B cell (primary cell): Measurements from ENCODE around the gene MYO10. TPM values are rescaled to one million over a fixed set of nuclear protein-coding genes. Genes with fewer than 3 reads are reported as not detected.
"Not testable (repeated sequence)": the region's sequence is repeated elsewhere in the genome, so short reads cannot be mapped to it uniquely, and the experiment has no call there.

Experiments used
- ATAC-seq: fragments of 200-7000 bp; cut with Tn5 transposase; one replicate; pipeline ENCODE4 v1.10.0; 2021; ENCODE audit warnings: low read depth, mild to moderate bottlenecking, moderate number of reproducible peaks, moderate library complexity
- CTCF ChIA-PET: fragments of 350-600 bp; sonication (Branson Sonifier 250); formaldehyde crosslinking; loops from one replicate; lab custom pipeline; 2021; ENCODE audit warnings: antibody characterized with exemption, inconsistent platforms; lab: Charles Lee
- POLR2A ChIA-PET: fragments of 350-600 bp; sonication (Branson Sonifier 250); formaldehyde crosslinking; loops from one replicate; lab custom pipeline; 2021; ENCODE audit warnings: antibody characterized with exemption; lab: Charles Lee
- DNase-seq: peaks from one replicate; pipeline ENCODE4 v3.0.0; 2013
- H2AFZ ChIP-seq: 2 replicates; pipeline ENCODE4 v1.6.1; 2012; ENCODE audit warnings: mild to moderate bottlenecking, low read depth, low read length; ENCODE audit not compliant: insufficient read depth, poor library complexity, severe bottlenecking
- H3K27ac ChIP-seq, 2 donors: 1 replicate in 1 of 2; 2 replicates in 1 of 2; pipeline ENCODE4 v1.5.1; 2012 to 2013; ENCODE audit warnings: low read length in 2 of 2, mild to moderate bottlenecking in 2 of 2, moderate library complexity in 1 of 2
- H3K27me3 ChIP-seq, 4 experiments: fragments of 200-600 bp in 1 of 4; sonication (generic) in 1 of 4; replicated peaks in 1 of 4; 1 replicate in 2 of 4; 2 replicates in 2 of 4; pipeline versions ENCODE4 v1.6.1 to v1.7.0; 2013 to 2016; ENCODE audit warnings: low read length in 3 of 4, mild to moderate bottlenecking in 2 of 4, mixed read lengths in 1 of 4, moderate library complexity in 1 of 4; ENCODE audit not compliant: insufficient read depth in 4 of 4, control insufficient read depth in 3 of 4; ENCODE audit errors: control extremely low read depth in 1 of 4
- H3K36me3 ChIP-seq, 2 experiments: replicated peaks in 1 of 2; 1 replicate in 1 of 2; 2 replicates in 1 of 2; pipeline versions ENCODE4 v1.6.1 to v1.7.1; 2013; ENCODE audit warnings: low read length in 1 of 2; ENCODE audit not compliant: insufficient read depth in 2 of 2, control insufficient read depth in 1 of 2; ENCODE audit errors: control extremely low read depth in 1 of 2, extremely low read depth in 1 of 2
- H3K4me1 ChIP-seq, 2 donors: fragments of 200-600 bp in 1 of 2; sonication (generic) in 1 of 2; 1 replicate in 1 of 2; 2 replicates in 1 of 2; pipeline versions ENCODE4 v1.5.1 to v1.6.1; 2013 to 2017; ENCODE audit warnings: low read length in 2 of 2; ENCODE audit not compliant: control insufficient read depth in 2 of 2, insufficient read depth in 2 of 2
- H3K4me2 ChIP-seq: replicated peaks from 2 replicates; pipeline ENCODE3; 2012; ENCODE audit warnings: mild to moderate bottlenecking, low read depth, low read length; ENCODE audit not compliant: poor library complexity, severe bottlenecking
- H3K4me3 ChIP-seq, 5 experiments: fragments of 200-600 bp in 1 of 5; sonication (generic) in 1 of 5; 1 replicate in 3 of 5; 2 replicates in 2 of 5; pipeline versions ENCODE4 v1.5.1 to v1.7.0; 2011 to 2016; ENCODE audit warnings: low read length in 4 of 5, mild to moderate bottlenecking in 4 of 5, low read depth in 2 of 5, control low read depth in 1 of 5, moderate library complexity in 1 of 5; ENCODE audit not compliant: insufficient read depth in 1 of 5; ENCODE audit errors: control extremely low read depth in 1 of 5, extremely low read depth in 1 of 5
- H3K79me2 ChIP-seq: fragments of 200-600 bp; sonication (generic); one replicate; pipeline ENCODE4 v1.6.0; 2016; ENCODE audit warnings: low read length; ENCODE audit not compliant: control insufficient read depth, insufficient read depth
- H3K9ac ChIP-seq: fragments of 200-600 bp; sonication (generic); 2 replicates; pipeline ENCODE4 v1.6.1; 2017; ENCODE audit warnings: mild to moderate bottlenecking, low read length, moderate library complexity
- H3K9me3 ChIP-seq, 3 donors: one replicate each; pipeline versions ENCODE4 v1.6.1 to v1.7.1; 2013; ENCODE audit warnings: low read length in 2 of 3; ENCODE audit not compliant: control insufficient read depth in 2 of 3, insufficient read depth in 1 of 3; ENCODE audit errors: control extremely low read depth in 1 of 3
- H4K20me1 ChIP-seq: 2 replicates; pipeline ENCODE4 v1.6.0; 2012; ENCODE audit warnings: mild to moderate bottlenecking, low read length; ENCODE audit not compliant: insufficient read depth, control insufficient read depth, poor library complexity, severe bottlenecking
- H3K27ac Mint-ChIP-seq: one replicate; pipeline ENCODE4 v1.8.0; 2021; ENCODE audit warnings: mixed read lengths
- H3K27me3 Mint-ChIP-seq: one replicate; pipeline ENCODE4 v1.8.0; 2021; ENCODE audit warnings: mixed read lengths
- H3K4me1 Mint-ChIP-seq: one replicate; pipeline ENCODE4 v1.8.0; 2021; ENCODE audit warnings: mixed read lengths
- H3K4me3 Mint-ChIP-seq: one replicate; pipeline ENCODE4 v1.8.0; 2021; ENCODE audit warnings: mixed read lengths
- H3K9me3 Mint-ChIP-seq: one replicate; pipeline ENCODE4 v1.8.0; 2022; ENCODE audit warnings: mixed read lengths; ENCODE audit not compliant: insufficient read depth
- EZH2 ChIP-seq: IDR thresholded peaks from 2 replicates; pipeline ENCODE4 v1.6.1; 2012; ENCODE audit warnings: borderline replicate concordance, low read depth, mild to moderate bottlenecking, moderate library complexity, low read length; ENCODE audit not compliant: insufficient read depth, poor library complexity, severe bottlenecking
- WGBS: methylation state at CpG from one replicate; pipeline ENCODE4 v1.1.5; 2013; ENCODE audit warnings: missing lambda C conversion rate; ENCODE audit not compliant: insufficient coverage; 5-methylcytosine and 5-hydroxymethylcytosine counted together
- intact Hi-C: fragments of 100-400 bp; cut with micrococcal nuclease; formaldehyde crosslinking; loops from one replicate; pipeline ENCODE4 v1.10.0; 2022
- polyA plus RNA-seq: library from polyadenylated mRNA; depleted of rRNA; stranded (reverse); fragments of >200 nt; gene quantifications from 2 replicates; pipeline ENCODE4 v1.2.3, GENCODE V29; 2012
- total RNA-seq, 2 donors: library from RNA; stranded (reverse); fragments of 120-200 nt in 1 of 2; gene quantifications; 1 replicate in 1 of 2; 2 replicates in 1 of 2; pipeline versions ENCODE4 v1.2.3 to v1.2.4, GENCODE V29; 2013 to 2022
- TF ChIP-seq, protein P1 (sequence below): fragments of 200-600 bp; IDR thresholded peaks from one replicate; pipeline ENCODE4 v1.8.0; 2022; ENCODE audit warnings: antibody characterized with exemption, mild to moderate bottlenecking

Gene MYO10
- total and polyA plus RNA-seq, 2 donors (not counting 1 experiment from before 2014, with no cell fraction given): 0.10 TPM; not detected in 1

DNA sequence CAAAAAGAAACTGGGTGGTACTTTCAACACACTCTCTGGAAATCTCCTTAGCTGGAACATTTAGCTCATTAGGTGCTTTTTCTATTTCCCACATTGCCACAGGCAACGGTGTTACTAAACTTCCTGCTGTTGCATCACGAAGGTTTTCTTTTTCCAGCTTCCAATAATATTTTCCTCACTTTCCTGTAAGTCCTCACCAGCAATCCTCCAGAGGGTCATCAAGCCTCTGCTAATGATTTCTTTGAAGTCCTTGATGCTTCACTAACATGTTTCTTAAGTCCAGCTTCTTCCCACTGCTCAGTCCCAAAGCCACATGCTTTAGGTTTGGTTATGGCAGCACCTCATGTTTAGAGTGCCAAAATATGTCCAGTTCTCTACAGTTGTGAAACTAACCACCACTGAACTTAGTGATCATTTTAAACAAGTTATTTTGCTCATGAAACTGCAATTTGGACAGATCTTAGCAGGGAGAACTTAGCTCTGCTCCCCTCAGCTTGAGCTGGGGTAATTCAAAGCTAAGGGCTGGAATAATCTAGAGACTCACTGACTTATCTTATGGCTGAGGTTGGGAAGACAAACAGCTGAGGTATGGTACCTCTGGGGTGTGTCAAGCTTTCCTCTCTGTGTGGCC lies 279.4 kb downstream of the MYO10 start:
- peaks cover 0 to 3% (median 0%) of the 10 kb centered on the region in 3 donors for H3K9me3 ChIP-seq
- intact Hi-C loops: no loop called here
- ChIA-PET POLR2A (no interaction called here), CTCF (no interaction called here)
- no peaks in the 10 kb centered on the region for H3K9me3 Mint-ChIP-seq
- no peak overlapping the region for H3K4me3 ChIP-seq
- H3K27ac Mint-ChIP-seq: no peak overlapping the region
- WGBS: 82% methylated on average over 2 of the region's 2 CpGs
- H2AFZ ChIP-seq: no peak overlapping the region
- H3K27me3 Mint-ChIP-seq: no peaks in the 10 kb centered on the region
- H3K27ac ChIP-seq: no peak overlapping the region
- H3K36me3 ChIP-seq: no peaks in the 10 kb centered on the region
- H3K27me3 ChIP-seq: no peaks in the 10 kb centered on the region
- no peak overlapping the region for H3K4me3 Mint-ChIP-seq
- no peak overlapping the region for H3K9ac ChIP-seq
- no peak overlapping the region for H3K4me2 ChIP-seq
- no peaks in the 10 kb centered on the region for H3K79me2 ChIP-seq
- ATAC-seq (no peak), DNase-seq (no peak)
- TF ChIP-seq EZH2: no peak
- TF ChIP-seq, protein P1, sequence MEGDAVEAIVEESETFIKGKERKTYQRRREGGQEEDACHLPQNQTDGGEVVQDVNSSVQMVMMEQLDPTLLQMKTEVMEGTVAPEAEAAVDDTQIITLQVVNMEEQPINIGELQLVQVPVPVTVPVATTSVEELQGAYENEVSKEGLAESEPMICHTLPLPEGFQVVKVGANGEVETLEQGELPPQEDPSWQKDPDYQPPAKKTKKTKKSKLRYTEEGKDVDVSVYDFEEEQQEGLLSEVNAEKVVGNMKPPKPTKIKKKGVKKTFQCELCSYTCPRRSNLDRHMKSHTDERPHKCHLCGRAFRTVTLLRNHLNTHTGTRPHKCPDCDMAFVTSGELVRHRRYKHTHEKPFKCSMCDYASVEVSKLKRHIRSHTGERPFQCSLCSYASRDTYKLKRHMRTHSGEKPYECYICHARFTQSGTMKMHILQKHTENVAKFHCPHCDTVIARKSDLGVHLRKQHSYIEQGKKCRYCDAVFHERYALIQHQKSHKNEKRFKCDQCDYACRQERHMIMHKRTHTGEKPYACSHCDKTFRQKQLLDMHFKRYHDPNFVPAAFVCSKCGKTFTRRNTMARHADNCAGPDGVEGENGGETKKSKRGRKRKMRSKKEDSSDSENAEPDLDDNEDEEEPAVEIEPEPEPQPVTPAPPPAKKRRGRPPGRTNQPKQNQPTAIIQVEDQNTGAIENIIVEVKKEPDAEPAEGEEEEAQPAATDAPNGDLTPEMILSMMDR: no peak
- H3K4me1 ChIP-seq: no peaks in the 10 kb centered on the region
- H4K20me1 ChIP-seq: no peaks in the 10 kb centered on the region
- no peaks in the 10 kb centered on the region for H3K4me1 Mint-ChIP-seq

DNA sequence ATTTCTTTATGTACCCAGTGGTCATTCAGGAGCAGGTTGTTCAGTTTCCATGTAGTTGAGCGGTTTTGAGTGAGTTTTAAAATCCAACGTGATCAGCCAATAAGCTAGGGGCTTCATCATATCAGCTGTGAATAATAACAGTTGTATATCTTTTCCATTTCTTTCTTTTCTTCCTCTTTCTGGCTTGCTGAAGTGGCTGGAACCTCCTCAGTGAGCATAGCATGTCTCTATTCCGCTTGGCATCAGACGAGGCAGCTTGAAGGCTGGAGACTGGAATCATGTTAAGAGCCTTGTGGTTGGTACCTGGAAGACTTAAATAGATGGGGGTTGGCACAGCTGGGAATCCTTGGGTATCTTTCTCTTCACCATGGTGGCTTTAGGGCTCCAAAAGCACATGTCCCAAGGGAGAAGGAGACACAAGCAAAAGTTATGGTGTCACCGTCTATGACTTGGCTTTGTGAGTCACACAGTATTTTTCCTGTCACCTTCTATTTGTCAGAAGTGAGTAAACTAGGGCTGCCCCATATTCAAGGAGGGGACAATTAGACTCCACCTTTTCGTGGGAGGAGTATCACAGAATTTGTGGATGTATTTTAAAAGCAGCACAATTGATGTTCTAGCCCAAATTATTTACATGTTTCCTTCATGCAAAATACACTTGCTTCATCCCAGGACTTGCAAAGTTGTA lies 281.3 kb downstream of the MYO10 start:
- H3K27me3 ChIP-seq: no peaks in the 10 kb centered on the region
- H3K4me2 ChIP-seq: no peak overlapping the region
- ChIA-PET POLR2A (no interaction called here), CTCF (no interaction called here)
- H3K9me3 Mint-ChIP-seq: no peaks in the 10 kb centered on the region
- H3K4me1 Mint-ChIP-seq: no peaks in the 10 kb centered on the region
- H3K4me1 ChIP-seq: no peaks in the 10 kb centered on the region
- H3K27ac ChIP-seq: no peak overlapping the region
- intact Hi-C loops: no loop called here
- H4K20me1 ChIP-seq: no peaks in the 10 kb centered on the region
- no peak overlapping the region for H3K9ac ChIP-seq
- H3K79me2 ChIP-seq: no peaks in the 10 kb centered on the region
- 0% methylated on average over 1 of the region's 6 CpGs for WGBS
- DNase-seq (no peak), ATAC-seq (no peak)
- H3K27ac Mint-ChIP-seq: no peak overlapping the region
- H3K9me3 ChIP-seq: peaks cover 0 to 3% (median 0%) of the 10 kb centered on the region in 3 donors
- H3K4me3 Mint-ChIP-seq: no peak overlapping the region
- no peaks in the 10 kb centered on the region for H3K36me3 ChIP-seq
- TF ChIP-seq, protein P1: no peak
- no peak for TF ChIP-seq EZH2
- H2AFZ ChIP-seq: no peak overlapping the region
- no peaks in the 10 kb centered on the region for H3K27me3 Mint-ChIP-seq
- no peak overlapping the region for H3K4me3 ChIP-seq

- H3K4me2 ChIP-seq, H3K27ac Mint-ChIP-seq, H3K79me2 ChIP-seq, H3K9me3 Mint-ChIP-seq, H3K4me3 ChIP-seq, H2AFZ ChIP-seq, ATAC-seq, H3K27me3 ChIP-seq, H3K27me3 Mint-ChIP-seq, H3K9me3 ChIP-seq, DNase-seq, H4K20me1 ChIP-seq, H3K4me1 ChIP-seq, H3K27ac ChIP-seq, H3K36me3 ChIP-seq, H3K4me3 Mint-ChIP-seq, H3K9ac ChIP-seq, POLR2A ChIA-PET, CTCF ChIA-PET, H3K4me1 Mint-ChIP-seq, intact Hi-C loops: not testable (repeated sequence)
- 82% methylated on average over 2 of the region's 8 CpGs for WGBS
These were observed 287.3 kb downstream of the MYO10 start for GRCh38 chr5:16648739-16649138.
